NCI-H748 (cell line): ENCODE measurements around the gene LPIN1.
"Not testable (repeated sequence)": the region's sequence is repeated elsewhere in the genome, so short reads cannot be mapped to it uniquely, and the experiment has no call there.

Source experiments
- DNase-seq: peaks from one replicate; lab custom pipeline; 2025; ENCODE audit not compliant: unreplicated experiment; lab: John Stamatoyannopoulos, UW

LPIN1 gene

DNA sequence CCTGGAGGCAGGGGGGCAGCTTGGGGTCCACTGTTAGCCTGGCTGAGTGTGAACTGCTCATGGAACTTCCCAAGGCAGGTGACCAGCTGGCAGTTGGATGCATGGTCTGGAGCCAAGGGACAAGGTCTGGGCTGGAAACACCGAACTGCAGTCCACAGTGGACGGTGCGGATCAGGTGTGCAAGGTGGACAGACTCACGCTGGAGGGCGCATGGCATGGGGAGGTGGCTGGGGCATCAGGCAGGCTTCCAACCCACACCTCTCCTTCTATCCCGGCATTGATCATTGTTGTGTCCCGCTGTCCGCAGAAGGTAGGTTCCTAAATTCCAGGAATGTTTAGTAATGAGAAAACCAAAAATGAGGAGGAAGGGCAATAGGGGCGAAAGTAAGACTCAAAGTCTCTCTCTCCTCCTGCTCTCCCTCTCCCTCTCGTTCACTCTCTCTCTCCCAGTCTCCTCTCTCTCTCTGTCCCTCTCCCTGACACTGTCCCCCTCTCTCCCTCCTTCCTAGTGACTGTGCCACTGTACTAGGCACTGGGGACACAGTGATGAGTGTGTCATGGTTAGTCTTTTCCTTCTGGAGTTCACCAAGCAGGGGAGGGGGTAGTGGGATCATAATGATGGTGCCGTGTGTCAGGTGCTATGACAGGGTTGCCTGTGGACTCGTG is 30.3 kb upstream of the LPIN1 start:
- no peak for DNase-seq

DNA sequence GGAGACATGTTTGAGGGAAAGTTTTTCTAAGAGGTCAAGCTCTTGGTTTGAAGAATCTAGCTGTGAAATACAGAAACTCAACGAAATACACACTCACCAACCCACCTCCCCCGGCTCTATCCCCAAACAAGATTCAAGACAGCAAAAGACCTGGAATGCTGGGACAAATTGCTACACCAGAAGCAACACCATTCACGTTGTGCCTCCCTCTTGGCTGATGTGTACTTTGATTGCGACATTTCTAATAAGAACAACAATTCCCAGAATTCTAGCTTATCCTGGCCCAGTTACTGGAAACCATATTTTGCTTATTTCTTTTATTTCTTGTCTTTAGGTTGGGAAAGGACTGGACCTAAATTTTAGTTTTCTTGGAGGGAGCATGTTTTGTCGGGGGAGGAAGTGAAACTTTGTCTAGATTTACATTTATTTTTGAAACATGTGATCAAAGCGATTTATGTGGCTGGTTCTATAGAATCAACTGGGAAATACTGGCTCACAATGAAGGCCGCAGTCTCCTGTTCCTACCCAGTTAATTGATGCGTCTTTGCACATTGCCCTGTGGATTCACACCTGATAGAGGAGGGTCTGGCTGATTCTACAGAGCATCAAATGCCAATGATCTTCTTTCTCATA is 29.6 kb upstream of the LPIN1 start:
- no peak for DNase-seq

DNA sequence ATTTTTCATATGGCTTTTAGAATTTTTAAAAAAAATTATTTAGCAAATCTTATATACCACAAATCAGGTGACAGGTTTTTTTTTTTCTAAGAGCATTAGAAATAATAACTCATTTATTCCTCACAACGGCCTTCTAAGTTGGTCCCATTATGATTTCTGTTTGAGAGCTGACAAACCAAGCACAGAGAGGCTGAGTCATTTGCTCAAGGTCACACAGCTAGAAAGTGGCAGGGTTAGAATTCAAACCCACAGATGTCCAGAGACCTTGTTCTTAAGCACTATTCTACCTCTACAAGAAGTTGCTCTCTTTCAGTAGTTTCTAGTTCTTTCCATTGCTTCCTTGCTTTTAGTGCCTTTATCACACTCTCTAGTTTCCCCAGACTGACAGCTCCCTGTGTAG is 28.8 kb upstream of the LPIN1 start:
- no peak for DNase-seq

DNA sequence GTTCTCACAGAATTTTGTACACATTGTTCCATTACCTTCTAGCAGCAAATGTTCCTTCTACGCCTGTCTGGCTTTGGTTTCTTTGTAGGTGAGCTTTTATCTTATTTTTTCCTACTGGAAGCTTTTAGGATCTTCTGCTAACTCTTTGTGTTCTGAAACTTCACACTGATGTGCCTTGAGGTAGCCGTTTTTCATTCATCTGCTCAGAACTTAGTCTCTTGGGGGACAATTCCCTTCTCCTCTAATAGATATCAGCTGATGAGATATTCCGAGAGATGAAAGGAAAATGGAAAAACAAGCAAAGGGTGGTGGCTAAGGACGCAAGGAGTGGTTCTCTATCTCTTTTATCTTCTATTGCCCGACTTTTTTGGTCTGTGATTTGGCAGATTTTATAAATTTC is 27.8 kb upstream of the LPIN1 start:
- no peak for DNase-seq

DNA sequence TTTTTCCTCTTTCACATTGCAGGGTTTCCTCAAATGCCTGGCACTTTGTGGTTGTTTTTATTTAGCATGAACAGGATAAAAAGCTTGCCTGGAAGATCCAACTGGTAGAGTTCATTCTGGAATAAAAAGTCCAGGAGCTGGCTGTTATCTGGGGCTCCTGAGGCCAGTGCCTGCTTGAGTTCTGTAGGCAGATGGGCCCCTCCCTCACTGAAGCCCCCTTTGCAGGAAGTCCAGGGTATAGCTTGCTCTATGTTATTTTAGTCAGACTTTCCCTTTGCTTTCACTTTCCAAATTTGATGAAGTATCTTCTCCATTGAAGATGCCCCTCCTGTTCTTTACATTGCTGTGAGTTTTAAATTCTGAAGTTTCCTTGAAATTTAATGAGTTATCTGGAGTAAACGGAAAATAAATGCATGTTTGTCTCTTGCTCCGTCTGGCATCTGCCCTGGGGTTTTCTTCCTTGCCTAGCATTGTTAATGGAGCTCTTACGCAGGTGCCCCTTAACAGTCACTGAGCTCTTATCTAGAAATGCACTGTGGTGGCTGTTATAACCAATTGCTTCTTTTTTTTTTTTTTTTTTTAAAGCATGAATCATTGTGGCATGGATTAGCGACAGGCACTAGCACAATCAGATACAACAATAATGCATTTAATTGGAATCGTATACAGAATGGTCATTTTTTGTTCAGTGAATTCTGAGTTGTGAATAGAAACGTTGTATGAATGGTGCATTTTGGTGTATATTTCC is 27.0 kb upstream of the LPIN1 start:
- no peak for DNase-seq

- no peak for DNase-seq
Measured at GRCh38 chr2:11720752-11721151, 25.7 kb upstream of the LPIN1 start.

DNA sequence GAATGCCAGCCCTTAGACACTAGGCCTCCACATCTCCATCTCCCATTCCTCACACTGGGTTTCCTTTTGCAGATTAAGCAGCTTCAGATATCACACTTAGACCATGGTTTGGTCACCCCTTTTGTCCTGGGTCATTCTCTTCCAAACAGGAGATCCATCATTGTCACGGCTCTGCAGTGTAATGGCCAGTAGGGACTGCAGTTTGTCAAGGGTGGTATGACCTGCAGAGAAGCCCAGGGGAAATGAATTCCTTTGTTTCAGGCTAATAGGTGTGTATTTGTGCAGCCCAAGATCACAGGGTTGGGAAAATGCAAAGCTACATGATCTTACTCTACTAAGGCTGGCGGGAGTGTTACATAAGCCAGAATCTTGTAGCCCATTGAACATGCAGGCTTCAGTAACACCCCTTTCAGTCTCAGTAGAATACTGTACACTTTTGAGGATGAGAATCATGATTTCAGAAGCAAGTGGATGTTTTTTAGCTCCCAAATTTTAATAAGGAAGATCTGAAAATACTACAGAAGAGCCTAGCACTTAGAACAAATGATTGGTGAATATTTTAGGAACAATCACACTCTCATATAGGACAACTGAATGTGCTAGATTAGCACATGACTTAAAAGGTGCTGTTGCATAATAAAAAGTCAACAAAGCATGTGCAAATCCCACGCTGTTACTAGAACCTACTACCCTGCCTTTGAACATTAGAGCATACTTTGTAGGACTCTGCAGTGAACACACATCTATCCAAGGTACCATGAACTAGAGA is 24.0 kb upstream of the LPIN1 start:
- no peak for DNase-seq

GRCh38 chr2:11723061-11723371 is 23.4 kb upstream of the LPIN1 start:
- no peak for DNase-seq

DNA sequence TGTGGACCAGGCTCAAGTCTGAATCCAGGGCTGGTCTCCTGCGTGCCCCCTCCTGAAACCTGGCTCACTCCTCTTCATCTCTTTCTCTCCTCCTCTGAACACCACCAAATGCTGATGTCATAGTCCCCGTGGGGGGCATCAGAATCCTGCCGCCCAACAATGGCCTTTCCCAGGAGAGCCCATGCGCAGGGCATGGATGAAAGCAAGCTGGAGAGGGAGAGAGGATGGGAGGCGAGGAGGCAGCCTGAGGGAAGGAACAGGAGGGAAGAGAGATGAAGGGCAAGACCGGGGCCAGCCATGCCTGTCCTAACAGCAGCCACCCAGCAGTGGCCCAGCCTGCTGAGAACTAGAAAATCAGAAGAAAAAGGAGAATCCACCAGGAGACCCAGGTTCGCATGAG is 22.3 kb upstream of the LPIN1 start:
- DNase-seq: no peak

DNA sequence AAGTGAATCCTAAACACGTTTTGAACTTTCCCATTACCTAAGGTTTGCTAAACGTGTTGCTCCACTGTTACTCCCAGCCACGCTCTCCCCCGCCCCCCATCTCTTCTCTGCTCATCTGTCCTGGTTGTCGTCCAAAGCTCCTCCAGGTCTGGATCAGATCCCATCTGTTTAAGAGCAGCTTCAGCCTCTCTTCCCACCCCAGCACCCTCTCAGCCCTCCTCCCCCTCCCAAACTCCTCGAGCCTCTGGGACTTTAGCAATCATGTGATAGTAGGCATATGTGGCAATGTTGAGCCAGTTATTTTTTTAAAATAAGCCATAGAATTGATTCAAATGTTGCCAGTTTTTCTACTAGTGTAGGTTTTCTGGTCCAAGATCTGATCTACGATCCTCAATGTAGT is 20.0 kb upstream of the LPIN1 start:
- no peak for DNase-seq

DNA sequence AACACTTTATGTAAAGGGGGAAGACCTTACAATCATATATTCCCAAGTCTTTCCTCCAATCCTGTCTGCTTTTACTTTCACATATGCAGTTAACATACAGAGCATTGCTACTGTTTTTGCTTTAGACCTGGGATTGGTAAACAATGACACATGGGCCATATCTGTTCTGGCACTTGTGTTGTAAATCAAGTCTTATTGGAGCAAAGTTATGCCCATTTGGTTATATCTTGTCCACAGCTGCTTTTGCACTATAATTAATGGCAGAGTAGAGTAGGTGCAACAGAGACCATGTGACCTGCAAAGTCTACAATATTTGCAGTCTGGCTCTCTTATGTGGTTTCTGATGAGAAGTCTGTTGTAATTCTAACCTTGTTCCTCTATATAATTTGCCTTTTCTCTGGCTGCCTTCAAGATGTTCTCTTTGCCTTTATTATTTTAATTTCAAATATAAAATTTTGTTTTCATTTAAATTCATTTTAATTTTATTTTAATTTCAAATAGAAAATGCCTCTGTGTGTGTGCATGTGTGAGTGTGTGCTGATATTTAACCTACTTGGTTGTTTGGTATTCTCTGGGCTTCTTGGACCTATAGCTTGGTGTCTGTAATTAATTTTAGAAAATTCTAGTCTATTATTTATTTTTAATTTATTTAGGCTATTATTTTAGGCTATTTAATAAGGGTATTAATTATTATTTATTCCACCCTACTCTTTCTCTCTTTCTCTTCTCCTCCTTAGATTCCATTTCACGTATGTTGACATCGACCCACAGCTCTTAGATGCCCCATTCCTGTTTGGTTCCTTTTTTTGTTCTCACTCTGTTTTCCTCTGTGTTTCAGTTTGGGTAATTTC is 16.8 kb upstream of the LPIN1 start:
- no peak for DNase-seq

DNA sequence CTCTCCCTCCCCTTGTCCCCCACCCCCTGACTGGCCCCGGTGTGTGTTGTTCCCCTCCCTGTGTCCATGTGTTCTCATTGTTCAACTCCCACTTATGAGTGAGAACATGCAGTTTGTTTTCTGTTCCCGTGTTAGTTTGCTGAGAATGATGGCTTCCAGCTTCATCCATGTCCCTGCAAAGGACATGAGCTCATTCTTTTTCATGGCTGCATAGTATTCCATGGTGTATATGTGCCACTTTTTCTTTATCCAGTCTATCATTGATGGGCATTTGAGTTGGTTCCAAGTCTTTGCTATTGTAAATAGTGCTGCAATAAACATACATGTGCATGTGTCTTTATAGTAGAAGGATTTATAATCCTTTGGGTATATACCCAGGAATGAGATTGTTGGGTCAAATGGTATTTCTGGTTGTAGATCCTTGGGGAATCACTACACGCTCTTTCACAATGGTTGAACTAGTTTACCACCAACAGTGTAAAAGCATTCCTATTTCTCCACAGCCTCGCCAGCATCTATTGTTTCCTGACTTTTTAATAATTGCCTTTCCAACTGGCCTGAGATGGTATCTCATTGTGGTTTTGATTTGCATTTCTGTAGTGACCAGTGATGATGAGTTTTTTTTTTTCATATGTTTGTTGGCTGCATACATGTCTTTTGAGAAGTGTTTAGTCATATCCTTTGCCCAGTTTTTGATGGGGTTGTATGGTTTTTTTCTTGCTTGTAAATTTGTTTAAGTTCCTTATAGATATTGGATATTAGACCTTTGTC is 15.0 kb upstream of the LPIN1 start:
- not testable (repeated sequence) for DNase-seq

GRCh38 chr2:11732587-11732986 is 13.8 kb upstream of the LPIN1 start:
- DNase-seq: no peak

GRCh38 chr2:11737852-11738251 is 8.6 kb upstream of the LPIN1 start:
- not testable (repeated sequence) for DNase-seq

DNA sequence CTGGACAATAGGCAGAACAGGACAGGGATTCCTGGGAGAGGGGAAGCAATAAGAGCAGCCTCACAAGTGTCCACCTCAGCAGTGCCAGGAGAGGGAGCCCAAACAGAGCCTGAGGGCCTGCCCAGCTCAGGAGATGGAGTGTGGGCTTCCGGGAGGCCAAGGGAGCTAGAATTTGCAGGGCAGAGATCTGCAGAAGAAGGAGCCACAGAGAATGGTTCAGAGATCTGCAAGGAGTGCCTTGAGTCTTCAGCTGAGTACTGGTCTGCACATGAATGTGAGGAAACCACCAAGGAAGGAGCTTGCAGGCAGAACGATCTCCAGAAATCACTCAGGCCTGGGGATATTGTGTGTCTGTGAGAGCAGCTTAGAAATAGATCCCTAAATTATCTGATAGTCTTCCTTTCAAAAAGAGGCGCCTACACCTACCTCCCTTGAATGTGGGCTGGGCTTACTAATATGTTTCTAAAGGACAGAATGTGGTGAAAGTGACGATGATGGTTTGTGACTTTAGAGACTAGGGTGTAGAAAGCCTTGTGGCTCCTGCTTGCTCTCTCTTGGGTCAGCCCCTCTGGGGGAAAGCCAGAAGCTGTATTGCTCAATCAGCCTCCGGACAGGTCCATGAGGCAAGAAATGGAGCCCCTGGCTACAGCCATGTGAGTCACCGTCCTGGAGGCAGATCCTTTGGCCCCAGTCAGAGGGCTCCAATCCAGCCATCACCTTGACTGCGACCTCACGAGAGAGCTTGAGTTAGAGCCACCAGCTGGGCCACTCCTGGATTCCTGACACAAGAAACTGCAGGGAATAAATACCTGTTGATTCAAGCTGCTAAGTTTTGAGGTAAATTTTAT is 7.6 kb upstream of the LPIN1 start:
- peak; percentile 23 for DNase-seq

- DNase-seq: no peak
Measured at GRCh38 chr2:11740723-11741122, 5.7 kb upstream of the LPIN1 start.

DNA sequence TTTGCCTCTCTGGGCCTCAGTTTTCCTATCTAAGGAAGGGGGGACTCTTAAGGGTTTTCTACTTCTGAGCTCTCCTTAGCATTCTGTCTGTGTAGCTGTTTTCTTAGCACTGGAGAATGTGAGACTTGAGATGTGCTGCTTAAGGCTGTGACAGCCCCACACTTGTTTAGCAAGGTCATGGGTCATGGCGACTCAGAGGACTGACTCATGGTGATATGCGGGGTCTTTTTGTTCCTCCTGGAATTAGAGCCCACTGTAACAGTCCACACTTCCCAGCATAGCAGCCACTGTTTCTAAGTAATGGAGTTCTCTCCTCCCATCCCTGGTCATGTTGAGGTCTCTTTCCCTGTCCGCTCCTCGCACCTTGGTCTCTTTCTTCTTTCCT is 4.1 kb upstream of the LPIN1 start:
- DNase-seq: no peak

DNA sequence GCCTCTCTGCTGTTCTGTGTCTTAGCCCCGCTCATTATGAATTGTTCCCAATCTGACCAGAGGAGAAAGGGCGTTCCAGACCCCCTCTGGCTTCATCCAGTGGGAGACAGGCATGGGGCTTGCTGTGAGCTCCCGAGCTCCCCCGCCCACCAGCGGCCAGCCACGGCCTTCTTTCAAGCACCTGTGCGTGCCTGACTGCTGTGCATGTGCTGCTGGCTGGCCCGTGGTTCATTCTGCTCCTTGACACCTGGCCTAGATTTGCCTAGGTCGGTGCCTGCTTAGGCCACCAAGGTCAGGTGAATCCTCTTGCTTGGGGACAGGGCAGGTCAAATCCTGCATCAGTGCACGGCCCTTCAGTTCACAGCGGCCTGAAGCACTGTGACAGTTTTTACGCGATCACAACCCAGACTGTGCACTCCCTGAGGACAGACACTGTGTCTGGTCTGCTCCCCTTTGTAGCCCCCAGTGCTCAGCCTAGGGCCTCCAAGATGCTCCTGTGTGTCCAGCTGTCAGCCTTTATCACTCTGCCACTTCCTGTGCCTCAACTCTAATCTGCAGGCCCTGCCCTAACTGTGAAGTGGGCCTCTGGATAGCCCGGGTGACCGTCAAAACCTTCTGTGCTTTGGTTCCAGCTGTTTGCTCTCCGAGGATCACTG is 3.6 kb upstream of the LPIN1 start:
- DNase-seq: no peak

- no peak for DNase-seq
Measured at GRCh38 chr2:11743366-11743765, 3.1 kb upstream of the LPIN1 start.
